OCI-LY1 (cell line): ENCODE measurements around the gene TENM4.

Experiments used
- CTCF ChIP-seq: fragments of 200-600 bp; sonication (generic), shearing (Covaris generic); IDR thresholded peaks from 2 replicates; pipeline ENCODE4 v1.5.1; 2017; ENCODE audit warnings: mild to moderate bottlenecking, antibody characterized with exemption, low read length, moderate library complexity, mixed read lengths
- EZH2 ChIP-seq: fragments of 200-600 bp; sonication (generic), shearing (Covaris generic); IDR thresholded peaks from 2 replicates; pipeline ENCODE4 v1.8.0; 2017; ENCODE audit warnings: borderline replicate concordance, mixed run types, mild to moderate bottlenecking, antibody characterized with exemption, low read length, moderate library complexity, mixed read lengths

- TF ChIP-seq CTCF = no peak
- TF ChIP-seq EZH2 = no peak
Observed at GRCh38 chr11:79094616-79095015, 346.2 kb downstream of the TENM4 start.
